Omental fat pad (tissue), 4 donors: ENCODE measurements around the gene ATP11A. TPM values are rescaled to one million over a fixed set of nuclear protein-coding genes. Genes with fewer than 3 reads are reported as not detected.

Experiments
- ATAC-seq: fragments of 150-250 bp; one replicate; pipeline ENCODE4 v1.9.1; 2016; ENCODE audit warnings: mild to moderate bottlenecking, moderate library complexity; ENCODE audit not compliant: low FRiP score
- DNase-seq: peaks from one replicate; pipeline ENCODE4 v3.0.0-alpha.2; 2019; ENCODE audit warnings: low spot score
- total RNA-seq, 4 donors: library from RNA; depleted of rRNA; stranded (reverse); fragments of >200 nt; gene quantifications; one replicate each; pipeline ENCODE4 v1.1.0, GENCODE V29; 2016
- TF ChIP-seq, protein P1 (sequence below), 3 donors: fragments of 450-650 bp; IDR thresholded peaks; one replicate each; pipeline ENCODE4 v1.5.1; 2016 to 2017; ENCODE audit warnings: antibody characterized with exemption in 3 of 3, mild to moderate bottlenecking in 3 of 3, moderate library complexity in 2 of 3

Gene ATP11A
- total RNA-seq, 4 donors from 2014 or later = 32.8 to 61.4 (median 45.7) TPM

DNA sequence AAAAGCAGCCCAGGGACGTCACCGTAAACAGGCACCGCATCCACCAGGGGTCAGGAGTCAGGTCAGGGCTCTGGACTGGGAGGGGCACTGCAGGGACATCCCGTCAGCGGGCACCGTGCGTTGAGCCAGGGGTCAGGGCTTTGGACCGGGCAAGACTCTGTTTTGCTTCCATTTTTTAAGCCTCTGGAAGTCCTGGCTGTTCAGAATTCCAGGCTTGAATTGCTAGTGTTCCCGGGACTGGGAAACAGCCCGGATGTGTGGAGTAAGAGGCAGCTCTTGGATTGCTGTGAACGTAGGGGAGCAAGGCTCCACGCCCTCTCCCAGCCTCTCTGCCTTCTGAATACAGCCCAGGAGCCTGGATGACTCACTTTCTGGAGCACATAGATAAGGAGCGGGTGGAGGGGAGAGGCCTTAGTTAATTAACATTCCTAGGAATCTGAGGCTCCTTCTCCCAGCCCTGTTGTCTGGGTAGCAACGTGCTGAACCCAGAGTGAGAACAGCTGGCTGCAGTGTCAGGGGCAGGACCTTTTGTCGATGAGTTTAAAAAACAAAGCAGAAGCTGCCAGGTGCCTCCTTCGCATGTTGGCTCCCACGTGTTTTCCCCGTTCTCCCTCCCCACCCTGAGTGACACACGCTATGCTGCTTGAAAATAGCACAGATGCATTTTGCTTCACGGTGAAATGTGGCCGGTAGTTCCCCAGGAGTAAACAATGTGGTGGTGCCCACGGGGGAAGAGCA, 21.9 kb downstream of the ATP11A start:
- ATAC-seq = peak; percentile 97
- DNase-seq = peak; percentile 48
- TF ChIP-seq, protein P1, sequence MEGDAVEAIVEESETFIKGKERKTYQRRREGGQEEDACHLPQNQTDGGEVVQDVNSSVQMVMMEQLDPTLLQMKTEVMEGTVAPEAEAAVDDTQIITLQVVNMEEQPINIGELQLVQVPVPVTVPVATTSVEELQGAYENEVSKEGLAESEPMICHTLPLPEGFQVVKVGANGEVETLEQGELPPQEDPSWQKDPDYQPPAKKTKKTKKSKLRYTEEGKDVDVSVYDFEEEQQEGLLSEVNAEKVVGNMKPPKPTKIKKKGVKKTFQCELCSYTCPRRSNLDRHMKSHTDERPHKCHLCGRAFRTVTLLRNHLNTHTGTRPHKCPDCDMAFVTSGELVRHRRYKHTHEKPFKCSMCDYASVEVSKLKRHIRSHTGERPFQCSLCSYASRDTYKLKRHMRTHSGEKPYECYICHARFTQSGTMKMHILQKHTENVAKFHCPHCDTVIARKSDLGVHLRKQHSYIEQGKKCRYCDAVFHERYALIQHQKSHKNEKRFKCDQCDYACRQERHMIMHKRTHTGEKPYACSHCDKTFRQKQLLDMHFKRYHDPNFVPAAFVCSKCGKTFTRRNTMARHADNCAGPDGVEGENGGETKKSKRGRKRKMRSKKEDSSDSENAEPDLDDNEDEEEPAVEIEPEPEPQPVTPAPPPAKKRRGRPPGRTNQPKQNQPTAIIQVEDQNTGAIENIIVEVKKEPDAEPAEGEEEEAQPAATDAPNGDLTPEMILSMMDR (IDR thresholded peaks at IDR 0.05) = no peak

GRCh38 chr13:112712451-112713207, 22.8 kb downstream of the ATP11A start:
- ATAC-seq (no peak), DNase-seq (no peak)
- TF ChIP-seq, protein P1 (IDR thresholded peaks at IDR 0.05) = no peak

DNA sequence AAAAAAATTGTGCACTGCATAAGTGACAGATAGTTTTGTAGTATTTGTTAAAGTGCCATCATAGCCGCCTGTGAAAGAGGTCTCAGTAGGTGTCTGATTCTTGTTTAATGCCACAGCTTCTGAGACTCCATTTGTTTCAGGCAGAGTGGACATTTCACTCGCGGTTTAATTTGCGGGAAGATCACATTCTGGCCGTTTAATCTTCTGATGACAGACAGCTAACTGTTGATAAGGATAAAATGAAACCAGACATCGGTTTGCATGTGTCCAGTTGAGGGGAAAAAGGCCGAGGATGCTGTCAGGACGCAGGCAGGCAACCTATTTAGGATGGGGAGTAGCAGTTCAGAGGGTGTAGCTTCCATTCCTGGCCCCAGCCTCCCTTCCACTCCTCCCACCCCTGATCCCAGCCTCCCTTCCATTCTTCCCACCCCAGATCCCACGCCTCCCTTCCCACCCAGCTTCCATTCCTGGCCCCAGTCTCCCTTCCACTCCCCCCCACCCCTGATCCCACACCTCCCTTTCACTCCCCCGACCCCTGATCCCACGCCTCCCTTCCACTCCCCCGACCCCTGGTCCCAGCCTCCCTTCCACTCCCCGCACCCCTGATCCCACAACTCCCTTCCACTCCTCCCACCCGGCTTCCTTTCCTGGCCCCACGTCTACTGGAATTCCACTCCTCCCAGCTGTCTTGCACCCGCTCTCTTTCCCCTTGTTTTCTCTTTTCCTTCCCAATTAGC, 23.8 kb downstream of the ATP11A start:
- DNase-seq (no peak), ATAC-seq (no peak)
- TF ChIP-seq, protein P1 (IDR thresholded peaks at IDR 0.05) = no peak

DNA sequence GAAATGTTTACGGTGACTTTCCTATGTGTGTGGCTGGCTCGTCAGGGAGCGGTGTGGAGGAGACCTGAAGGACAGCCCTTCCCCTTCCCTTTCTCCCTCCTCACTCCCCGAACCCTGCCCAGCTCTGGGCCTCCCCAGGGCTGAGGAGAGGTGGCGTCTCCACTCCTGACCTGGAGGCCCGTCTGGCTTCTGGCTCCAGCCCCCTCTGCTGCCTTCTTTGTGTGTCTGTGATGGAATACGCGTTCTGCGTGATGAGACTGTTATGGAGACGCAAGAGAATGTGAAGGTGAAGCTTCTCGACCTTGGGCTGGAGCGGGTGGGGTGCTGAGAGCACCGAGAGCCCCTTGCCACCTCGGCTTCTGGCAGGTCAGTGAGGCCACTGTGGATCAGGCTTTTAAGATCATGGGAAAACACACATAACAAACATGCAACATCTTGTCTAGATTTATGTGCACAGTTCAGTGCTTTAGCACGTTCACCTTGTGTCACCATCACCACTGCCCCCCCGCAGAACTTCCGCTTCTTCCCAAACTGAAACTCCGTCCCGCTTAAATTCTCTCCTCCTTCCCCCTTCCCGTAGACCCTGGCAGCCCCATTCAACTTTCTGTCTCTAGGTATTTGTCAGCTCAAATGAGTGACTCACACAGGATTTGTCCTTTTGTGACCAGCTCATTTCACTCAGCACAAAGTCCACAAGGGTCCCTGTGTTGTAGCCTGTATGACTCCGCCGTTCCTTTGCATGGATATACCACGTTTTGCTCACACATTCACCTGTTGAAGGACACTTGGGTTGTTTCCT, 24.7 kb downstream of the ATP11A start:
- DNase-seq = no peak
- TF ChIP-seq, protein P1 (IDR thresholded peaks at IDR 0.05) = no peak
- ATAC-seq = no peak

DNA sequence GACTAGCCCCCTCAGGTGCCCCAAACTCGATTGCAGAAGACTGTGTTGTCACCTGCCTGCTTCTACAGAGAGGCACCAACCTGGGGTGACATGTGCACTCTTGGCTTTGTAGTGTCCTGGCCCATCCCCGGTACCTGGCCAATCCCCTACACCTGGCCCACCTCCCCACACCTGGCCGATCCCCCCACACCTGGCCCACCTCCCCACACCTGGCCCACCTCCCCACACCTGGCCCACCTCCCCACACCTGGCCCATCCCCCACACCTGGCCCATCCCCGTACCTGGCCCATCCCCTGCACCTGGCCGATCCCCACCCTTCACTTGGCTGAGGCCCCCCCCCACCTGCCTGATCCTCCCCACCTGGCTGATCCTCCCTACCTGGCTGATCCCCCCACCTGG, 25.4 kb downstream of the ATP11A start:
- ATAC-seq = no peak
- no peak for DNase-seq

More for the DNA sequence above, 25.4 kb downstream of the ATP11A start:
- TF ChIP-seq, protein P1 (IDR thresholded peaks at IDR 0.05) = no peak
